HL-60/S4 (cell line): ENCODE data around the gene PTRHD1.
"Not testable (repeated sequence)": the region's sequence is repeated elsewhere in the genome, so short reads cannot be mapped to it uniquely, and the experiment has no call there.

Experiments
- in situ Hi-C: fragments of 300-500 bp; cut with MboI; formaldehyde crosslinking; loops from 2 replicates; pipeline ENCODE4 v1.14.3; 2022; ENCODE audit warnings: low sequenced_read_pairs

The PTRHD1 gene

GRCh38 chr2:24814516-24814915 is 21.3 kb upstream of the PTRHD1 start:
- in situ Hi-C loops, result no loop called here

- in situ Hi-C loops, result no loop called here
These were observed 20.5 kb upstream of the PTRHD1 start for GRCh38 chr2:24813691-24814137.

DNA sequence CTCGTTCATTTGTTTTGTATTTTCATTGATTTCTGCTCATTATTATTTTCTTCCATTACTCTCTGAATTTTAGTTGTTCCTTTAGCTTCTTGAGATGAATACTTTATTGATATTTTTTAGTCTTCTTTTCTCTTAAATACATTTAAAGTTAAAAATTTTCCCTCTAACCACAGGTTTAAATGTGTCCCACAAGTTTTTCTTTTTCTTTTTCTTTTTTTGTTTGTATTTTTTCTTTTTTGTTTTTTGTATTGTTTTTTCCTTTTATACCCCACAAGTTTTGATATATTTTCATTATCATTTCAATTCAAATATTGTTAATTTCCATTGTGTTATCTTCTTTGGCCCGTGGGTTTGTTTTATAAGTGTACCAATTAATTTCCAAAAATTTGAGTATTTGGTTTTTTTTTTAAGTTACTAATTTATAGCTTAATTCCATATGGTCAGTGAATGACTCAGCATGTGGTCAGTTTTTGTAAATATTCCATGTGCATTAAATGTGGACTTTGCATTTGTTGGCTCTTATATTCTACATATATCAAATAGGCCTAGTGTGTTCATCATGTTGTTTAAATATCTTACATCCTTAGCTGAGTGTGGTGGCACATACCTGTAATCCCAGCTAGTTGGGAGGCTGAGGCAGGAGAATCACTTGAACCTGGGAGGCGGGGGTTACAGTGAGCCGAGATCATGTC is 16.3 kb upstream of the PTRHD1 start:
- in situ Hi-C loops, result no loop called here

- in situ Hi-C loops, result no loop called here
These were observed 13.5 kb upstream of the PTRHD1 start for GRCh38 chr2:24806661-24807036.

- in situ Hi-C loops, result not testable (repeated sequence)
These were observed 12.8 kb upstream of the PTRHD1 start for GRCh38 chr2:24805811-24806660.

GRCh38 chr2:24800487-24800886 is 7.3 kb upstream of the PTRHD1 start:
- in situ Hi-C loops, result not testable (repeated sequence)

GRCh38 chr2:24797644-24798043 is 4.5 kb upstream of the PTRHD1 start:
- in situ Hi-C loops, result no loop called here

DNA sequence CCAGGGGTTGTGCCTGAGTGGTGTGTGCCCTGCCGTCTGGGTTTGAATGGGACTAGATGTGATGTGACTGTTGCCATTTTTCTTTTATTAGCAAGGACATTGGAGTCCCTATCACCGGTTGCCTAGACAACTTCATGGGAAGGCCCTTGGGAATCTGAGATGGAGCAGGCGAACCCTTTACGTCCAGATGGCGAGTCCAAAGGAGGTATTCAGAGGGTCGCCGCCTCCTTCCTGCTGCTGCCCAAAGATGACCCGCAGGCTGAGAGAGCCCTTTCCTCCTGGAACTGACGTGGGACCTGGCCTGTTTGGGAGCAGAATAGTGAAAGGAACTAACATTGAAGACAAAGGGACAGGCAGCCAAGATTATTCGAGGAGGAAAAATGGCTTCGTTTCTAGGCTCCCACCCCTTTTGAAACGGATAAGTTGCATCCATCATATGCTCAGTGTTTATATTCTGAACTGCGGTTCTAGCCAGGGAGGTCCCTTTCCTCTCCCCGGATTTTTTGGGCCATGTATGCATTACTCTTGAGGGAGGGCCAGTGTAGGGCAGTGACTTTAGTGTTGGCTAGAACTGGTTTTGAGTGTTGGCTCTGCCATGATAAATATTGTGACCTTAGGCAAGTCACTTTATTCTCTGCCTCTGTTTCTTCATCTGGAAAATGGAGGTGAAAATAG is 707 bp upstream of the PTRHD1 start:
- in situ Hi-C loops, result no loop called here

- in situ Hi-C loops, result no loop called here
These were observed 683 bp downstream of the PTRHD1 start for GRCh38 chr2:24792542-24792873.

DNA sequence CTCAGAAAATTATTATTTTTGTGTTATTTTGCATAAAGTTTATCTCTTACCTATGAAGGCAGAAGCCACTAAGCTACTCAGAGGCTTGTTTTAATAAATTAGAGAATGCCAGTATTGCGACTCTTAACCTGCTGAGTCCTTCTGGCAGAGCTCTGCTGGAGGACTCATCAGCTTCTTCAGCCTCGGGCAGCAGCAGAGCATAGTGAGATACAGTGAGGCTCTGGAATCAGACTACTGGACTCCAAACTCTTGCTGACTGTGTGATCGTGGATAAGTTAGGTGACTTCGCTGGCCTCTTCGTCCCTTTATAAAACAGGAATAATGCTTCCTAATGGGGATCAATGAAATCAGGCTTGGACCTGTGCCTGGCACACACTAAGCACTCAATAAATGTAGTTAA is 1.7 kb downstream of the PTRHD1 start:
- in situ Hi-C loops, result no loop called here

GRCh38 chr2:24788816-24789215 is 4.4 kb downstream of the PTRHD1 start:
- in situ Hi-C loops, result no loop called here

GRCh38 chr2:24787532-24787931 is 5.7 kb downstream of the PTRHD1 start:
- in situ Hi-C loops, result no loop called here

DNA sequence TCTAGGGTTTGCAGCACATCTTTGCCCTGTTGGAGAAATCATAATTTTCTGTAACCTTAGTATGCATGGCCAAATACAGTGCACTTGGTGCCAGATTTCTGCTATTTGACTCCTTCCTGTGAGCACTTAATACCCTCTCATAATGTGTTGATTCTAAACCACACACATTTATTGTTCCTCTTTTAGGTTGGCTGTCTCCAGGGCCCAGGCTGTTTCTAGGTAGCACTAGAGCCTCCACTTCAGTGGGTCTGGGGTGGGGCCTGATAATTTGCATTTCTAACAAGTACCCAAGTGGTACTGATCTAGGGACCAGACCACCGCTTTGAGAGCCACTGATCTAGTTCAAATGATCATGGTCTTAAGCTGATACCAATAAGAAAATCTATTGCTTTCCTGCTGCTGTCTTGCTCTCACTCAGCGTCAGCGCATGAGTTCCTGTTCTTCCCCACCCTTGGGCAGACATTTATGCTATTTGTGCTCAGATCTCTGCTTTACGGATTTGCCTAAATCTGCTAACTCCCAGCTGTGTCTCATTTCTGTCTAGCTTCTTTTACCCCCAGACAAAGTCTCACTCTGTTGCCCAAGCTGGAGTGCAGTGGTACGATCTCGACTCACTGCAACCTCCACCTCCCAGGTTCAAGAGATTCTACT is 7.4 kb downstream of the PTRHD1 start:
- in situ Hi-C loops, result no loop called here

DNA sequence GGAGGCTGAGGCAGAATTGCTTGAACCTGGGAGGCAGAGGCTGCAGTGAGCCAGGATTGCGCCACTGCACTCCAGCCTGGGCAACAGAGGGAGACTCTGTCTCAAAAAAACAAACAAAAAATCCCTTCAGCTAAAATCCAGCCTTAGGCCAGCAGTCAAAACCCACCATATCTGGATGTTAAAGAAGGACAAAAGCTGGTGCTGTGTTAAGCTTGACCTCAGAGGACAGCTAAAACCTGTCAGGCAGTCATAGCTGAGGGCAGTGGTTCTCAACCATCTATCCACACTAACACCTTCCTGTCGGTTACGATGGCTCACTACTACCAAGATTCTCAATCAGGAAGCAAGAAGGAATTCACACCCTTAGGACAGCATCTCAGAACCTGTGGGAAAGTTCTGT is 9.6 kb downstream of the PTRHD1 start:
- in situ Hi-C loops, result no loop called here

DNA sequence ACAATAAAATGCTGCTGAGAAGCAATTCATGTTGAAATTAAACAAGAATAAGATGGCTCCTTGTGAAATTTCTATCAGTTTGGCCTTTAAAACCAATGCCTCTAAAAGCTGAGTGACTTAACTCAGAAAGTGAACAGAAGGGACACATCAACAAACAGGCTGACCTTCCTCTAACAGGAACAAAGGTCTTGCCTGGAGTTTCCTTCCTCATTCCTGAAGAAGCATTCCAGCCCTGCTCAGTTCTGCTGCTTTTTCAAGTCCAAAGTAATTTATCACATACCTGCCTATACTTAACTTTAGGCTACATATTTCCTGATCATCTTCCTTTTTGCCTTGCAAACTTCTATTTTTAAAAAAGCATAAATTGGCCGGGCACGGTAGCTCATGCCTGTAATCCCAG is 14.1 kb downstream of the PTRHD1 start:
- in situ Hi-C loops, result no loop called here

GRCh38 chr2:24774373-24774772 is 18.8 kb downstream of the PTRHD1 start:
- in situ Hi-C loops, result no loop called here

DNA sequence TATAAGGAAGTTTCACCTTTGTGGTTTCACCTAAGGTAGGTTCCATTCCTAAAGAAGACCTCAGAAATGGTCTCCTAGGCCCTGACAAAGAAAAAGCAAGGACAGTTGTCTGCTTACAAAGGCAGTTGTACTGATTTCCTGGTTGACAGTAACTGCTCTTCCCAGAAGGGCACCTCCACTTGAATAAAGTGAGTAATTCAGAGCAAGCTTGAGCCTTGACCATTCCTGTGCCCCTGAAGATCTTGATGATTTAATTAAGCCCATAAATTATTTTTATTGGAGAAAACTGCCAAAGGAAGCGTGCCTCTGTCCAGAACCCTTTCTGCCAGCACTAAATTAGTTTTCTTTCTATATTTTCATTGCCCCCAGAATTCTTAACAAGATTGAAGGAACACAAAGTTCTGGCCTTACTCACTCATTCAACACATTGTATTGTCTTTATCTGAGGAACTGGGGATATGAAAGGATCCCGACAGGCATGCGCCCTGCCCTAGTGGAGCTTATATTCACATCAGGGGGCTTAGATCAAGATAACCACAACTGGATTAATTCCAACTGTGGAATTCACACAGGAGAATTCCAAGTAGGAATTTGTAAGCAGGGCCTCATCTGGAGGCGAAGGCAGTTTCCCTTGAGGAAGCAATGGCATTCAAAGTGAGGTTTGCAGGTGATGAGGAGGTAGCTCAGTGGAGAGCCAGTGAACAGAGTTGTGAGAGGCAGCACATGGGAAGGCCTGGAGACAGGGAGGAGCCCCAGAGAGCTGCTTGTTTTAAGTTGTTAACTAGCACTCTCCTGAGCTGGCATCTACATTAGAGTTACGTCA is 21.2 kb downstream of the PTRHD1 start:
- in situ Hi-C loops, result no loop called here

DNA sequence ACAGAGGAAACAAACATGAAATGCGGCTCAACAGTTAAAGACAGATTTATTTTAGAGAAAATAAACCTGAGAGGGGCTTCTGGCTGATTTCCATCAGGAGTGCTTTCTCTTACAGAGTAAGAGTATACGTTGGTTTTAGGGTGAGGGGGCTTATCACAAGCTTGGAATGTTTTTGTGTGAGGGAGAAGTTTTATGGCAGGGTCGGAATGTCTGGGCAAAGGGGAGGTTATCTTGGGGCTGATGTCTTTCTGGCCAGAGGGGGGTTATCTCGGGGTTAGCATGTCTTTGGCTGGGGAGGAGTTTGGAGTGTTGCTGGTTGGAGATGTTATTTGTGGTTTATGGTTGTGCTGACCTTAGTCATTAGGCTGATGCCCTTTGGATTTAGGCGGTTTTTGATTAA is 22.1 kb downstream of the PTRHD1 start:
- in situ Hi-C loops, result no loop called here

GRCh38 chr2:24768601-24769000 is 24.6 kb downstream of the PTRHD1 start:
- in situ Hi-C loops, result no loop called here

- in situ Hi-C loops, result no loop called here
These were observed 25.2 kb downstream of the PTRHD1 start for GRCh38 chr2:24768013-24768412.

DNA sequence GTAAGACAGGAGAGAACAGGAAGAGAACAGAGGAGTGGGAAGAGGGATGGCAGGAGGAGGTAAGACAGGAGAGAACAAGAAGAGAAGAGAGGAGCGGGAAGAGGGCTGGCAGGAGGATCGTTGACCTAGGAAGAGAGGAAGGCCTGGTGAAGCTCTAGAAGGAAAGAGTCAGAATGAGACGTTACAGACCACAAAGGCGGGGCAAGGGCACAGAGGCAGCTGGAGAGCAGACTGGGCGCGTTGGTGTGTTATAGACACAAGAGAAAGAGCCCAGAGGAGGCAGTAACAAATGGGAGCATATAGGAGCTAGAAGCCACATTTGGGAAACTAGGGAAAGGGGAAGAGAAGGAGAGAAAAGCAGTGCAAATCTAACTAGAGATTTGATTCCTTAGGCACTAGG is 26.6 kb downstream of the PTRHD1 start:
- in situ Hi-C loops, result no loop called here
